Transverse colon (tissue), 4 donors: ENCODE measurements around the gene SMYD1. TPM values are rescaled to one million over a fixed set of nuclear protein-coding genes. Genes with fewer than 3 reads are reported as not detected.
A peak's percentile ranks its signal among the peaks of the same experiment; 100 is the strongest.

Source experiments
- DNase-seq: peaks from one replicate; pipeline ENCODE4 v3.0.0-alpha.2; 2019
- H3K27ac ChIP-seq, 4 donors: fragments of 200-600 bp; sonication (generic); 2 replicates each; pipeline ENCODE4 v1.5.1; 2016 to 2018; ENCODE audit warnings: inconsistent platforms in 4 of 4
- H3K27me3 ChIP-seq: fragments of 200-600 bp; sonication (generic); 2 replicates; pipeline ENCODE4 v1.5.1; 2017; ENCODE audit warnings: inconsistent platforms
- H3K36me3 ChIP-seq, 4 donors: fragments of 200-600 bp; sonication (generic); 2 replicates each; pipeline ENCODE4 v1.5.1; 2017 to 2019; ENCODE audit warnings: inconsistent platforms in 4 of 4
- H3K4me1 ChIP-seq, 4 donors: fragments of 200-600 bp; sonication (generic); 2 replicates each; pipeline ENCODE4 v1.5.1; 2017 to 2020; ENCODE audit warnings: inconsistent platforms in 4 of 4
- H3K4me3 ChIP-seq, 4 donors: fragments of 200-600 bp; sonication (generic); 1 replicate in 1 of 4; 2 replicates in 3 of 4; pipeline versions ENCODE4 v1.5.1 to v1.6.1; 2017 to 2019; ENCODE audit warnings: inconsistent platforms in 4 of 4
- H3K9me3 ChIP-seq, 2 donors: fragments of 200-600 bp; sonication (generic); 2 replicates each; pipeline ENCODE4 v1.5.1; 2017 to 2019; ENCODE audit warnings: inconsistent platforms in 2 of 2
- CTCF ChIP-seq, 5 experiments: fragments of 200-600 bp in 3 of 5; fragments of 450-650 bp in 2 of 5; sonication (generic) in 3 of 5; IDR thresholded peaks; 1 replicate in 2 of 5; 2 replicates in 3 of 5; pipeline ENCODE4 v1.5.1; 2016 to 2017; ENCODE audit warnings: antibody characterized with exemption in 5 of 5, inconsistent platforms in 3 of 5, mild to moderate bottlenecking in 2 of 5, moderate library complexity in 1 of 5
- EP300 ChIP-seq: sonication (generic); formaldehyde crosslinking; IDR thresholded peaks from one replicate; pipeline ENCODE4 v1.6.1; 2017; ENCODE audit warnings: antibody characterized with exemption, low read depth
- POLR2A ChIP-seq: fragments of 450-650 bp; IDR thresholded peaks from one replicate; pipeline ENCODE4 v1.6.1; 2016; ENCODE audit warnings: antibody characterized with exemption, mild to moderate bottlenecking, moderate library complexity
- POLR2AphosphoS5 ChIP-seq, 3 donors: sonication (generic); formaldehyde crosslinking; IDR thresholded peaks; one replicate each; pipeline ENCODE4 v1.6.1; 2016; ENCODE audit warnings: antibody characterized with exemption in 3 of 3
- WGBS, 2 donors: methylation state at CpG; one replicate each; pipeline ENCODE4 v1.1.5; 2018; ENCODE audit warnings: low coverage in 1 of 2; 5-methylcytosine and 5-hydroxymethylcytosine counted together
- in situ Hi-C, 4 donors: fragments of 200-750 bp; cut with MboI; loops; one replicate each; pipeline versions ENCODE4 v1.15.0 to v1.15.1; 2017; ENCODE audit warnings: low sequenced_read_pairs in 3 of 4, low pct_ligation_motif_present in 1 of 4, low pct_unique_long_range_greater_than_20kb in 1 of 4
- intact Hi-C: fragments of 100-400 bp; cut with DNase I; formaldehyde crosslinking; loops from one replicate; pipeline ENCODE4 v1.15.1; 2023; ENCODE audit warnings: low total_unique reads
- total RNA-seq, 4 donors: library from RNA; depleted of rRNA; stranded (reverse); fragments of >200 nt; gene quantifications; one replicate each; pipeline ENCODE4 v1.1.0, GENCODE V29; 2016

The SMYD1 gene
- total RNA-seq, 4 donors from 2014 or later, result 1.6 to 48.6 (median 3.2) TPM

GRCh38 chr2:88069117-88069516, 1.5 kb downstream of the SMYD1 start:
- H3K27me3 ChIP-seq, result no peaks in the 10 kb centered on the region
- H3K36me3 ChIP-seq, result no peaks in the 10 kb centered on the region
- H3K4me3 ChIP-seq, result no peak overlapping the region
- no peak for DNase-seq
- intact Hi-C loops (no loop called here), in situ Hi-C loops (loop anchor here in 2 of 4 donors (10.0 kb wide), 2 partner anchors 76 to 86 kb away; no protein-coding TSS in a partner anchor)
- no peaks in the 10 kb centered on the region for H3K9me3 ChIP-seq
- no peak for TF ChIP-seq CTCF (IDR thresholded peaks at IDR 0.05)
- TF ChIP-seq POLR2A, result no peak
- TF ChIP-seq POLR2AphosphoS5 (IDR thresholded peaks at IDR 0.05), result no peak
- no peak for TF ChIP-seq EP300
- peaks cover 0 to 3% (median 0%) of the 10 kb centered on the region in 4 donors for H3K4me1 ChIP-seq
- peak overlapping the region in 3 of 4 donors; percentile 1 to 77 (median 42) for H3K27ac ChIP-seq

GRCh38 chr2:88070055-88070454, 2.4 kb downstream of the SMYD1 start:
- DNase-seq, result no peak
- H3K27ac ChIP-seq, result peak overlapping the region in 2 of 4 donors; percentile 26 to 77
- no peak overlapping the region for H3K4me3 ChIP-seq
- 63 to 64% methylated on average over 1 of the region's 1 CpG for WGBS, 2 donors
- no peaks in the 10 kb centered on the region for H3K9me3 ChIP-seq
- no peaks in the 10 kb centered on the region for H3K36me3 ChIP-seq
- peaks cover 0 to 3% (median 0%) of the 10 kb centered on the region in 4 donors for H3K4me1 ChIP-seq
- in situ Hi-C loops, result no loop called here
- TF ChIP-seq CTCF (IDR thresholded peaks at IDR 0.05) (no peak), POLR2A (no peak), POLR2AphosphoS5 (IDR thresholded peaks at IDR 0.05) (no peak), EP300 (no peak)
- intact Hi-C loops, result no loop called here
- H3K27me3 ChIP-seq, result no peaks in the 10 kb centered on the region

GRCh38 chr2:88071365-88071764, 3.7 kb downstream of the SMYD1 start:
- in situ Hi-C loops, result no loop called here
- no peak for DNase-seq
- WGBS, 2 donors, result 93 to 97% methylated on average over 2 of the region's 2 CpGs
- Histone ChIP-seq H3K4me3 (no peak overlapping the region), H3K4me1 (peaks cover 0 to 3% (median 0%) of the 10 kb centered on the region in 4 donors), H3K27me3 (no peaks in the 10 kb centered on the region), H3K36me3 (no peaks in the 10 kb centered on the region), H3K9me3 (no peaks in the 10 kb centered on the region), H3K27ac (peak overlapping the region in 1 of 4 donors; percentile 37)
- intact Hi-C loops, result no loop called here
- TF ChIP-seq POLR2AphosphoS5 (IDR thresholded peaks at IDR 0.05), result no peak
- no peak for TF ChIP-seq CTCF (IDR thresholded peaks at IDR 0.05)
- TF ChIP-seq POLR2A, result no peak
- TF ChIP-seq EP300, result no peak

- no peak for DNase-seq
- TF ChIP-seq POLR2A, result no peak
- TF ChIP-seq CTCF (IDR thresholded peaks at IDR 0.05), result no peak
- no peak for TF ChIP-seq EP300
- TF ChIP-seq POLR2AphosphoS5 (IDR thresholded peaks at IDR 0.05), result no peak
- H3K27me3 ChIP-seq, result no peaks in the 10 kb centered on the region
- peaks cover 0 to 8% (median 0%) of the 10 kb centered on the region in 4 donors for H3K4me1 ChIP-seq
- intact Hi-C loops (no loop called here), in situ Hi-C loops (no loop called here)
- peak overlapping the region in 1 of 4 donors; percentile 55 for H3K27ac ChIP-seq
- no peaks in the 10 kb centered on the region for H3K9me3 ChIP-seq
- H3K4me3 ChIP-seq, result no peak overlapping the region
- no peaks in the 10 kb centered on the region for H3K36me3 ChIP-seq
Observed at GRCh38 chr2:88074150-88074549, 6.5 kb downstream of the SMYD1 start.
